HG03280 (cell line): Measurements from ENCODE around the gene MCMBP.
"Not testable (repeated sequence)": the region's sequence is repeated elsewhere in the genome, so short reads cannot be mapped to it uniquely, and the experiment has no call there.

Experiments used
- ATAC-seq: cut with Tn5 transposase; IDR thresholded peaks from one replicate; pipeline ENCODE4 v1.9.1; 2021; ENCODE audit warnings: mild to moderate bottlenecking, moderate library complexity; ENCODE audit not compliant: unreplicated experiment

MCMBP gene

DNA sequence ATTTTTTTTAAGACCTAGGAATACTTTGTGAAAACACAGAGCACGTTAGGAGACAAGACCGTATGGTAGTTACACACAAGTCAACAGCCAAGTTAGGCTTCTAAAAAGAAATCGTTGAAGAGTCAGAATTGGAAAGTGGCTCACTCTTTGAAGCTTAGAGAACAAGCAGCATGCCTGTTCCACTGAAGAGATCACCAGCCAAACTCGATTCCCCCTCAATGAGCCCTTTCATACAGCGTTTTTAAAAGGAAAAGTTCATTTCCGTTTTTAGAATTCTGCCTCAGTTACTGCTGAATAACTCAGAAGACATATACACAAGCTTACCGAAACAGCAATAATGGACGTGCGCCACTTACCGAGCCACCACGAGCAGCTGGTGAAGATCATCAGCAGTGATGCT is 41.0 kb downstream of the MCMBP start:
- ATAC-seq, result no peak

DNA sequence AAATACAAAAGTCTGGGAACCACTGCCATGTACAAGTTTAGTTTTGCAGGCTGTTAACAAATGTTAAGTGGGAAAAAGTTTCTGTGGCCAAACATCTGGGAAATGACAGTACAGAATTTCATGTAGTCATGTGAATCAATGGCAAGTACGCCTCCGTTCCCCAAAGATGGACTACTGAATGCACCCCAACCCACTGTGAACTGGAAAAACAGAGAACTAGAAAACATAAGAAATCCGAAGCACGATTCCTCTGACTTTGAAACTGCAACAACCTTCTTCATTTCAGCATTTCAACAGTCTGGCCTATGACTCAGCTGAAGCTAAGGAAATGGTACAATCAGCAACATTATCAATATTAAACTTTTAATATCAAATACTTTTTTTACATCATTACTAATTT is 41.8 kb downstream of the MCMBP start:
- ATAC-seq, result no peak

GRCh38 chr10:119829429-119829828 is 43.2 kb downstream of the MCMBP start:
- no peak for ATAC-seq

DNA sequence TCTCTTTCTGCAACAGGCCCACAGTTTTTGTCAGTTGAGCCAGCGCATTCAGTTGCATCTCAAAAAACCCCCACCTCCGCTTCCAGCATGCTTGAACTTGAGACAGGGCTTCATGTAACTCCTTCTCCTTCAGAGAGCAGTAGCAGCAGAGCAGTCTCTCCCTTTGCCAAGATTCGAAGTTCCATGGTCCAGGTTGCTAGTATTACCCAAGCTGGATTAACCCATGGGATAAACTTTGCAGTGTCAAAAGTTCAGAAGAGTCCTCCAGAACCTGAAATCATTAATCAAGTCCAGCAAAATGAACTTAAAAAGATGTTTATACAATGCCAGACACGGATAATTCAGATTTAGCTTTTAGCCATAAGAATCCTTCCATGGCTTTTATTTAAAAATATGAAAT is 45.2 kb downstream of the MCMBP start:
- ATAC-seq, result no peak

DNA sequence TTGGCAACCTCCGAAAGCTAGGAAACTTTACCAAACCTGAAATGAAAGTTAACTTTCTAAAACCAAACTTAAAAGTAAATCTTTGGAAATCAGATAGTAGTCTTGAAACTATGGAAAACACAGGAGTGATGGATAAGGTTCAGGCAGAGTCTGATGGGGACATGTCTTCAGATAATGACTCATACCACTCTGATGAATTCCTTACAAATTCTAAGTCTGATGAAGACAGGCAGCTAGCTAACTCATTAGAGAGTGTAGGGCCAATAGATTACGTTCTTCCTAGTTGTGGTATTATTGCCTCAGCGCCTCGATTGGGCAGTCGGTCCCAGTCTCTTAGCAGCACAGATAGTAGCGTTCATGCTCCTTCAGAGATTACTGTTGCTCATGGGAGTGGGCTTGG is 45.9 kb downstream of the MCMBP start:
- ATAC-seq, result no peak

DNA sequence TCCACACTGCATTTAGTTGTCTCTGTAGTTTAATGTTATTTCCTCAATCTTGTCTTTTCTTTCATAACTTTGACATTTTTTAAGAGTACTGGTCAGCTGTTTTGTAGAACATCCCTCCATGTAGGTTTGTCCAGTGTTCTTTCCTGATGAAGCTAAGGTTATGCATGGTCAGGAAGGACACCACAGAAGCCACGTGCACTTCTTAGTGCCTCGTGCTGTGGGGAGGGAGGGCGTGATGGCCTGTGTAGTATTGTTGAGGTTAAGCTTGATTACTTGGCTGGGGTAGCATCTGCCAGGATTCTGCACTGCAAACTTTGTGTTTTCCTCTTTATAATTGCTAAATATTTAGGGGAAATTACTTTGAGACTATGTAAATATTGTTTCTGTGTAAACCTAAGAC is 48.3 kb downstream of the MCMBP start:
- ATAC-seq, result no peak

- no peak for ATAC-seq
Measured at GRCh38 chr10:119821182-119821581, 51.5 kb downstream of the MCMBP start.

GRCh38 chr10:119818889-119819270 is 53.8 kb downstream of the MCMBP start:
- no peak for ATAC-seq

- no peak for ATAC-seq
Measured at GRCh38 chr10:119817991-119818888, 54.4 kb downstream of the MCMBP start.

DNA sequence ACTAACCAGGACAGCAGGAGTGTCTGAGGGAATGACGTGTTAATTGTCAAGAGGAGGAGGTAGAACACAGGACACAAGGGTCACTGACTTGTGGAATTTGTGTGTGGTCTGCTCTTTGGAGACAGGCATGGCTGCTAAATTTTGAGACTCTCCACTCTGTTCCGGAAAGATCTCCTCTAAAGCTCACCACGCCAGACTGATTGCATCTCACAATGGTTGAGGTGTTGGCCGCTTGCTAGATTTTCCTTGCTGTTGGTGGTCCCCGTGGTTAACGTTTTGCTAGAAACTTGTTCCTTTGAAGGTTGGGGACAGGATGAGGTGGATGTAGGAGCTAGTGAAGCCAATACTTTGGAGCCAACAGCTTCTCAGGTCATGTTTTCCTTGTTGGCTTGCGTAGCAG is 57.0 kb downstream of the MCMBP start:
- ATAC-seq, result no peak

DNA sequence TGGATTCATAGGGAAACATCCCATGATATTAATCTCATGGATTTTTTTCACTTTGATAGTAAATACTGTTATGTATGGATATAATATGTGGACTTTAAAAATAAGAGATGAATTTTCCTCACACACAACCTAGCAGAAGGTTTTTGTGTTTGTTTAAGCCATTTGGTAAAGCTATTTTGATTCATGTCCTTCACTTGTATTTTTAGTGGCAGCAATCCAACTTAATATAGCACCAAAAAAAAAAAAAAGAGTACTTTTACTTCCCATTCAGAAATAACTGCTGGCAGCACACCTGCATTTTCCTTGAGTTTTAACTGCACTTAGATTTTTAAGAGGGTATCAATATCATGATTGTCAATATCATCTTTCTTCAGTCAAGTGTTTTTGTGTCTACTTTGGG is 60.0 kb downstream of the MCMBP start:
- ATAC-seq, result no peak

DNA sequence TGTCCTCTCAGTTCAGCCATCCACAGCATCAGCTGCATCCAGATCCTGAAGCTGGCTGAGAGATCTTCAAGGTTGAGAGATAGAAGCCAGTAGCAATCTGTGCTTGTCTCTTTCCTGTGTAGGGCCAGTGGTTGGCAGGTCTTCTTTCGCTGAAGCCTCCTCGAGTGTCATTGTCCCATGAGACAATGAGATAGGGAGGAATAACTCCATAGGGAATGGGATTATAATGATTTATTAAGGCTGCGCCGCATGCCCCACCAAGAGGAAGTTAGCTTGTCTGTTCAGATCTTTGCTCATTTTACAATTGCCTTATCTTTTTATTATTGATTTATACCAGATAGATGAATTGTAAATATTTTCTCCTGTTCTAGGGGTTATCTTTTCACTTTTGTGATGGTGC is 61.5 kb downstream of the MCMBP start:
- ATAC-seq, result no peak

DNA sequence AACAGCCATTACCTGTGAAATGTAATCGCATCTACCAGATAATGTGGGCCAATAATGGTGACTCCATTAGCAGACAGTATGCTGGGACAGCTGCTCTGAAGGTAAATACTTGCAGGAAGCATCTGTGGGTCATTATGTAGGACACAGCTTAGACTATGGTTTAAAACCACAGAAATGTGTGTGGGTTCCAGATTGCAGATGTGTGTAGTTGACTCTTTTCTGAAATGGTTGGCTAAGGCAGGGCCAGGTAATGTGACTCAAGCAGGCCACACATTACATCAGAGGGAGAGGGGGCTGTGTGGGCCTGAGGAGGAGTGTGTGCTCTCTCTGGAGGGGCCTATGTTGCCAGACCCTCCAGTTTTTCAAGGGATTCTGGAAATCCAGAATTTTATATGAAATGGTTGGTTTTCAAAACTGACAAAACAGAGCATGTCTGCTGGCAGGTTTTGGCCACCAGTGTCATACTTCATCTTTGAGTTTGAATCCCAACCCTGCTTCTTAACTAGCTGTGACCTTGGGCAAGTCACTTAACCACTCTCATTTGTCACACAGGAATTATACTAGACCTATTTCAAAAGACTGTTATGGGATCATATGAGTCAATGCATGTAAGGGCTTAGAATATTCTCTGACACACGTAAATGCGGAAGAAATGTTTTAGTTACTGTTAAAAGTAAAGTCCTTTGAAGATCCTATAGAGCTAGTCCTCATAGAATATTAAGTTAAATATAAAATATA is 64.5 kb downstream of the MCMBP start:
- ATAC-seq, result no peak

- no peak for ATAC-seq
Measured at GRCh38 chr10:119806334-119807130, 66.1 kb downstream of the MCMBP start.

GRCh38 chr10:119805702-119806230 is 66.9 kb downstream of the MCMBP start:
- no peak for ATAC-seq

- ATAC-seq, result no peak
Measured at GRCh38 chr10:119803264-119803663, 69.4 kb downstream of the MCMBP start.

DNA sequence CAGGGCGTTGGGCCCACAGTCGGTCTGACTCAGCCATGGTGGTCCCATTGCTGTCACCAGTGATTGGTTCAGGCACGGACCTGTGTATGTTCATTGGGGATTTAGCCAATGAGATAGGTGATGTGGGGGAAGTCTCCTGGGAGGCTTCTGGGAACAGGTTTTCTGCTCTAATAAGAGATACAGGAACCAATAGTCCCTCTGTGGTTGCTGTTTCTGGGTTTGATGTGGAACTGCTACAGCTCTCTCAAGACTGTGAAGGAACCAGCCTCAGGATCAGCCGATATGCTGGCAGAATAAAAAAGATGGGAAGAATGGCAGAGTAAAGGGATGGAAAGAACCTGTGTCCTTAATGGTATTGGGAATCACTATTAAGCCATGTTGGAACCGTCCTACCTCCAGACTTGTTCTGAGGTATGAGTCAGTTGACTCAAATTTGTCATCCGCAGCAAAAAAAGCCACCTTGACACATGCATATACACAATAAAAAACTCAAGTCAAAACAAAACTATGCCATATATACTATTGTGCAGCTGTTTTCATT is 70.6 kb downstream of the MCMBP start:
- peak; percentile 55 for ATAC-seq

GRCh38 chr10:119801176-119801575 is 71.5 kb downstream of the MCMBP start:
- ATAC-seq, result no peak

DNA sequence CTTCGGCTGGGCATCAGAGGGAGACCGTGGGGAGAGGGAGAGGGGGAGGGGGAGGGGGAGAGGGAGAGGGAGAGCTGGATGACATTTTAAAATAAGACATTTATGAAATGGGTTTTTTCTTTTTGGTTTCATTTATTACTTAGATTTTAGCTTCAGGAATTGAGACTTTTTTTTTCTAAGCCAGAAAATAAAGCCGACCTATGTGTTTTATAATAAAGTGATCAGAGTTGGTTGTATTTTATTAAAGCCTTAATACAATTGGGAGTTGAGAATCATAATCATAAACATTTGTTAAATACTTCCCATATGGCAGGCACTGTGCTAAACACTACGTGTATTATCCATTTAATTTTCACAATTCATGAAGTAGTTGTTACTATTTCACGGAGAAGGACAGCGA is 76.6 kb downstream of the MCMBP start:
- no peak for ATAC-seq

DNA sequence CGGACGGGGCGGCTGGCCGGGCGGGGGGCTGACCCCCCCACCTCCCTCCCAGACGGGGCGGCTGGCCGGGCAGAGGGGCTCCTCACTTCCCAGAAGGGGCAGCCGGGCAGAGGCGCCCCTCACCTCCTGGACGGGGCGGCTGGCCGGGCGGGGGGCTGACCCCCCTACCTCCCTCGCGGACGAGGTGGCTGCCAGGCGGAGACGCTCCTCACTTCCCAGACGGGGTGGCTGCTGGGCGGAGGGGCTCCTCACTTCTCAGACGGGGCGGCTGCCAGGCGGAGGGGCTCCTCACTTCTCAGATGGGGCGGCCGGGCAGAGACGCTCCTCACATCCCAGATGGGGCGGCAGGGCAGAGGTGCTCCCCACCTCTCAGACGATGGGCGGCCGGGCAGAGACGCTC is 77.5 kb downstream of the MCMBP start:
- ATAC-seq, result not testable (repeated sequence)
